ENCODE data around the gene NT5C1A.

GRCh38 chr1:39657923-39658485, 13.9 kb downstream of the NT5C1A start:
- TF ChIP-seq POLR2AphosphoS5 (IDR thresholded peaks at IDR 0.05): no peak
- peak in 3 of 4 experiments; percentile 38 to 63 (median 45) for TF ChIP-seq CTCF (IDR thresholded peaks at IDR 0.05)
- TF ChIP-seq POLR2A (IDR thresholded peaks at IDR 0.05): no peak
